ENCODE data around the gene CFAP126.

DNA sequence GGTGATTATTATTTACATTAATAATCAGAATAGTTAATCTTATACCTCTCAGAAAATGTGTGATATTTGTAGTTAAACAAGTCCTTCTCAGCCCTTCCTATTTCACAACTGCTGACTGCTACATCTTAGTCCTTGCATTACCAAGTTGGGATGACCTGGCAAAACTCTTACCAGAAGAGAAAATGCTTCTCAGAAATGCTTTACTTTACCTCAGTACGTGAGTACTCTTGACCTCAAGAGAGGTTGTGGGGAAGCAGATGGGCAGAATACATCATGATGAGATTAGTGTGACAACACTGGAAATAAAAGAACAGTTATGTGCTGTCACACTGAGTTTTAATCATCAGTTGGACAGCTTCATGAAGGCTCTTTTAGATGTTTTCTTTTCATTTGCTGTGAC, 16.2 kb downstream of the CFAP126 start:
- TF ChIP-seq POLR2A (IDR thresholded peaks at IDR 0.05): no peak
- TF ChIP-seq POLR2AphosphoS5 (IDR thresholded peaks at IDR 0.05): no peak
